A673 (cell line): Measurements from ENCODE around the gene CCNK.

Experiments used
- EZH2 ChIP-seq: fragments of 200-600 bp; sonication (generic); IDR thresholded peaks from 2 replicates; pipeline ENCODE4 v1.6.1; 2017; ENCODE audit warnings: borderline replicate concordance, low read depth, mild to moderate bottlenecking, mixed read lengths, antibody characterized with exemption, low read length; ENCODE audit not compliant: poor library complexity, severe bottlenecking
- TF ChIP-seq, protein P1 (sequence below): fragments of 300-800, 200-600 bp; sonication (generic); conservative IDR thresholded peaks from 2 replicates; pipeline ENCODE4 v1.5.1; 2017; ENCODE audit warnings: low read depth, mild to moderate bottlenecking, antibody characterized with exemption, low read length, moderate library complexity, mixed read lengths

DNA sequence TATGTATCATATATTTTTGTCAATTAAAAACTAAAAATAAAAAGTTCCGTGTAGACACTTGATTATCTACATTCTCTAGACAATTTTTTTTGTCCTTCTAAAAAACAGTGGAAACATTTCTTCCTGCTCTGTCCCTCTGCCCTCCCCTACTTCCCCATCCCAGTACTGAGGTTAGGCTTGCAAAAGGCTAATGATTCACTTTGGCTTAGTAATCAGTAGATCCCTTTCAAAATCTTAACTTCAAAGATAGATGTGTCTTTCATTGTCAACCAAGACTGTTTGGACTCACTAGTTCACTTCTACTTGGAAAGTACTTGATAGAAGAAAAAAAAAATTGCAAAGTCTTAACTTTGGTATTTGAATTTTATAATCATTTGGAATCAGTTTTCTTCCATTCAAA, 4.3 kb upstream of the CCNK start:
- TF ChIP-seq, protein P1, sequence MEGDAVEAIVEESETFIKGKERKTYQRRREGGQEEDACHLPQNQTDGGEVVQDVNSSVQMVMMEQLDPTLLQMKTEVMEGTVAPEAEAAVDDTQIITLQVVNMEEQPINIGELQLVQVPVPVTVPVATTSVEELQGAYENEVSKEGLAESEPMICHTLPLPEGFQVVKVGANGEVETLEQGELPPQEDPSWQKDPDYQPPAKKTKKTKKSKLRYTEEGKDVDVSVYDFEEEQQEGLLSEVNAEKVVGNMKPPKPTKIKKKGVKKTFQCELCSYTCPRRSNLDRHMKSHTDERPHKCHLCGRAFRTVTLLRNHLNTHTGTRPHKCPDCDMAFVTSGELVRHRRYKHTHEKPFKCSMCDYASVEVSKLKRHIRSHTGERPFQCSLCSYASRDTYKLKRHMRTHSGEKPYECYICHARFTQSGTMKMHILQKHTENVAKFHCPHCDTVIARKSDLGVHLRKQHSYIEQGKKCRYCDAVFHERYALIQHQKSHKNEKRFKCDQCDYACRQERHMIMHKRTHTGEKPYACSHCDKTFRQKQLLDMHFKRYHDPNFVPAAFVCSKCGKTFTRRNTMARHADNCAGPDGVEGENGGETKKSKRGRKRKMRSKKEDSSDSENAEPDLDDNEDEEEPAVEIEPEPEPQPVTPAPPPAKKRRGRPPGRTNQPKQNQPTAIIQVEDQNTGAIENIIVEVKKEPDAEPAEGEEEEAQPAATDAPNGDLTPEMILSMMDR: no peak
- TF ChIP-seq EZH2: no peak
